HG02885 (cell line): ENCODE results near the gene PQBP1.
A peak's percentile ranks its signal among the peaks of the same experiment; 100 is the strongest.

Experiments used
- ATAC-seq: cut with Tn5 transposase; IDR thresholded peaks from one replicate; pipeline ENCODE4 v1.9.1; 2021; ENCODE audit warnings: mild to moderate bottlenecking; ENCODE audit not compliant: unreplicated experiment, poor library complexity

The PQBP1 gene

DNA sequence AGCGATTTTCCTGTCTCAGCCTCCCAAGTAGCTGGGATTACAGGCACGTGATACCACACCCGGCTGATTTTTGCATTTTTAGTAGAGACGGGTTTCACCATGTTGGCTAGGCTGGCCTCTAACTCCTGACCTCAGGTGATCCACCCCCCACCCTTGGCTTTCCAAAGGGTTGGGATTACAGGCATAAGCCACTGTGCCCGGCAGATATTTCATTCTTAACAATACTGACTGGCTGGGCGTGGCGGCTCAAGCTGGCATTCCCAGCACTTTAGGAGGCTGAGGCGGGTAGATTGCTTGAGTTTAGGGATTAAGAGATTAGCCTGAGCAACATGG lies 1.3 kb downstream of the PQBP1 start:
- ATAC-seq: no peak

DNA sequence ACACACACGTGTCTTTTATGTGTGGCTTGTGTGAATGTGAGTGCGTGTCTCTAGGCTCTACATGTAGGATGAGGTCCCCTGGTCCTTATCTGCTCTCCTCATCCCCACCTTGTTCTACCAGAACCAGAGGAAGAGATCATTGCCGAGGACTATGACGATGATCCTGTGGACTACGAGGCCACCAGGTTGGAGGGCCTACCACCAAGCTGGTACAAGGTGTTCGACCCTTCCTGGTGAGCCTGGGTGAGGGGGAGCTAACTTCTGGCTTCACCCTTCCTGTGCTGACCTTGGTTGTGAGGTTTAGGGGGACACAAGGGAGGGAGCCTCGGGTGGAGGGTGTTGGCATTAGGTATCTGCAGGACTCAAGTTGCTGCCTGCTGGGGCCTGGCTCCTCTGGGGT lies 3.3 kb downstream of the PQBP1 start:
- ATAC-seq: no peak

DNA sequence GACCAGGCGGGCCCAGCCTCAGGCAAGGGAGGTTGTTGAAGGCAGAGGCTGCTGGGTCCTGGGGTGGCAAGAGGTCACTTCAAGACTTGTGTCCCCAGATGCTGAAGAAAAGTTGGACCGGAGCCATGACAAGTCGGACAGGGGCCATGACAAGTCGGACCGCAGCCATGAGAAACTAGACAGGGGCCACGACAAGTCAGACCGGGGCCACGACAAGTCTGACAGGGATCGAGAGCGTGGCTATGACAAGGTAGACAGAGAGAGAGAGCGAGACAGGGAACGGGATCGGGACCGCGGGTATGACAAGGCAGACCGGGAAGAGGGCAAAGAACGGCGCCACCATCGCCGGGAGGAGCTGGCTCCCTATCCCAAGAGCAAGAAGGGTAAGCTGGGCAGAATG lies 4.4 kb downstream of the PQBP1 start:
- no peak for ATAC-seq

DNA sequence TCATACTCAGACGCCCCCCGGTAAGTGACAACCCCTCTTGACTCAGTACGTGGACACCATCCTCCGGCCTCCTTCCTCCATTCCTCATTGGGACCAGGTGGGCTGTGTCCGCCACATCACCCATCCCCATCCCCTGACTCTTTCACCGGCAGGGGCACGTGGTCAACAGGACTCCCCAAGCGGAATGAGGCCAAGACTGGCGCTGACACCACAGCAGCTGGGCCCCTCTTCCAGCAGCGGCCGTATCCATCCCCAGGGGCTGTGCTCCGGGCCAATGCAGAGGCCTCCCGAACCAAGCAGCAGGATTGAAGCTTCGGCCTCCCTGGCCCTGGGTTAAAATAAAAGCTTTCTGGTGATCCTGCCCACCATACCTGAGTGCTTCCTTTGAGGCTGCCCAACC lies 5.0 kb downstream of the PQBP1 start:
- ATAC-seq: no peak

DNA sequence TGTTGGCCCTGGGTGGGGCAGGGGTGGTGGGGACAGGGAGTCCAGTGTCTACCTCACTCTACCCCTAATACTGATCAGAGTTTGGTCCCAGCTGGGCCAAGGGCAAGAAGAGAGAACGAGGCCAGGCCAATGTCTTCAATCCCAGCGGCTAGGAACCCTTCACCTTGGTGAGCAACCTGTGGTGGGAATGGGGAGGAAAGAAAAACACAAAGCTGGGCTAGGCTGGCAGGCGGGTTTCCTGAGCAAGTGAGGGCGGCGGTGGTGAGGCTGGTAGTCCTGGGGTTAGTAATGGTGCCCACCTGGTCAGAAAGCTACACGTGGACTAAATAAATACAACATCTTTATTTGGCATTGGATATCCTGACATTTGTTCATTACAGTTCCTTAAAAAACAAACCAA lies 5.6 kb downstream of the PQBP1 start:
- no peak for ATAC-seq

DNA sequence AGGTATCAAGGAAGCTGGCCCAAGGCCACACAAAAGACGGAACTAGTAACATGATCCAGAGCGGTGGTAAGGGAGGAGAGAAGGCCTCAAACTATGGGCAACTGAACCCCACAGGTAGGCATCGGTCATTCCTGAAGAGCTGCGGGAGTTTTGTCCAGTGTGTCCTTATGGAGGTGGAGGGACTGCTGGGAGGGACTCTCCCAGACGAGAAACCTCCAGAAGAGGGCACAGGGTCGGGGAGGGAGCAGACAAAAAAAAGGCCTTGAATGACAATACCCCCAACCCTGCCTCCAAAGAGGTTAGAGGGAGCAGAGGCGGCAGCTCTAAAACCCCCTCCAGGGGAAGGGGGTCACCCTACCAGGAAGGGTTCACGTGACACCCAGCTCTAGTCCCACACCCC lies 6.5 kb downstream of the PQBP1 start:
- no peak for ATAC-seq

DNA sequence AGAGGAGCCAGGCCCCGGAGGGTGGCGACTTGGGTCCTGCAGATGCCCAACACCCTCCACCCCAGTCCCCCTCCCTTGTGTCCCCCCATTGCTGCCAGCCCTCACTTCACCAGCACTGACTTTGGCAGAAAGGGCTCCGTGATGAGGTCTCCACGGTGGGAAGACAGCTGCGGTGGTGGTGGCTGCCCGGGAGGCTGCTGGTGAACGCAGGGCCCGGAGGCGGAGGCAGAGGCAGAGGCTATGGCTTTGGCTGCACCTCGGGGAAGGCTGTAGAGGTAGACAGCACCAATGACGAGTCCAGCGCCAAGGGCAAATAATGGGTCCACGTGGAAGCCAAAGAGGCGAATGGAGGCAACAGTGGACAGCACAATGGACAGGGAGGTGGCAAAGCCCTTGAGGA lies 6.9 kb downstream of the PQBP1 start:
- ATAC-seq: no peak

DNA sequence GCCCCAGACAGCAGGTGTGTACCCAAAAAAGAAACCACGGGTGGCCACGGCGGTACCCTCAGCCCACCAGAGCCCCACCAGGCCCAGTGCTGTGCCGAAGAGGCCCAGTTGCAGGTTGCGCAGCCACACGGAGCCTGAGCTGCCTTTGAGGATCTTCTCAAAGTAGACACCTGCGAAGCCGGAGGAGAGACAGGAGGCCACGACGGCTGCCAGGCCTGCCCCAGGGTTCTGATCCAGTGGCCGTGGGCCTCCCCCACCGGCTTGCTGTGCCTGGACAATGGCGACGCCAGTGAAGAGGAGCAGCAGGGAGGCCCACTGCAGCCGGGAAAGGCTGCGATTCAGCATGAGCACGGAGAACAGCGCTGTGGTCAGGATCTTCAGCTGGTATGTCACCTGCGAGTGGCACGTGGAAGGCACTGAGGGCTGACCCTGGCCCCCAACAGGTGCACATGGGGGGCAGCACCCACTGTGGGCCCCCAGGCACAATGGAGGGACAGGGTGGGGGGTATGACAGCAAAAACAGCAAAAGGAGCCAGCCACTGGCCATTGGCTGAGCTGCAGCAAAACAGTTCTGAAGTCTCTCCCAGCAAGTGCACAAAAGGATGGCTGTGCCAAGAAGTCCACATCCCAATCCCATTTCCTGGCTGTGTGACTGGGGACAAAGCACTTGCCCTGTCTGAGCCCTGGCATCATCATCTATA lies 7.5 kb downstream of the PQBP1 start:
- no peak for ATAC-seq

DNA sequence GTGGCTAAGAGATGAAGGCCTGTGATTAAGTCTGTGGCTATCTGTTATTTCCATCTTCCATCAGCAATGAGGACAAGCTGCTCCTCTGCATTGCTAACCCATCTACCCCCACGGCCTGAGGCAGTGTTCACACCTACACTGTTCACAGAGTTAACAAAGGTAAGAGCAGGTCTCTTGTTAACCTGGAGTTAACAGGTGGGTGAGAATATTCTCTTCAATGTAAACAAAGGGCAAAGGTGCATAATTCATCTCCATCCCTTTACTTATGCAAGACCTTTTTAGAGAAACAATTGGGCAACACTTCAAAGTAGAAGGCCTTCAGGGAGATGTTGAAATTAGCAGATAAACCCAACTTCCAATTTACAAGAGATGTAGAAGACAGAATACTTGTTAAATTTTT lies 10.9 kb downstream of the PQBP1 start:
- no peak for ATAC-seq

DNA sequence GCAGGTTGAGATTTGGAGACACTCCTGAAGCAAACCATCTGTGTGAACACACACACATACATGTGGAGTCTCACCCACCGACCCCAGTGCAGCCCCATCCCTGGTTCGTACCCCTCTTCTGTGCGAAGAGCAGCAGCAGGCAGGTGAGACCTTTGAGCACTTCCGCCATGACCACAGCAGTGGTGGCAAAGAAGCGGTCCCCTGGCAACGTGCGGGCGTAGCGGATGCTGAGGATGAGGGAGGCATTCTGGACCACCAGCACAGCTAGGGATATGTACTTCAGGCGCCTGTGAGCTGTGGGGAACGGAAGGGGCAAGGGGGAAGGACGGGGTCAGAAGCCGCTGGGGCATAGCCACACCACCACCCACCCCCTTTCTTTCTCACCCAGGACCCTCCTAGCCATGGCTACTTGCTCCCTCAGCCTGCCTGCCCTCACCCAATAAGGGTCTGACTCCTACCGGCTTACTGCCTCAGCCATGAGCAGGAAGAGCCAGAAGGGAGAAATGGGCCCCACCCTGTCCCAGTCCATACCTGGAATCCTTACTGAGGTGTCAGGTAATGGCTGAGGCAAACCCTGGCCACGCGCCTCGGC lies 12.1 kb downstream of the PQBP1 start:
- no peak for ATAC-seq

DNA sequence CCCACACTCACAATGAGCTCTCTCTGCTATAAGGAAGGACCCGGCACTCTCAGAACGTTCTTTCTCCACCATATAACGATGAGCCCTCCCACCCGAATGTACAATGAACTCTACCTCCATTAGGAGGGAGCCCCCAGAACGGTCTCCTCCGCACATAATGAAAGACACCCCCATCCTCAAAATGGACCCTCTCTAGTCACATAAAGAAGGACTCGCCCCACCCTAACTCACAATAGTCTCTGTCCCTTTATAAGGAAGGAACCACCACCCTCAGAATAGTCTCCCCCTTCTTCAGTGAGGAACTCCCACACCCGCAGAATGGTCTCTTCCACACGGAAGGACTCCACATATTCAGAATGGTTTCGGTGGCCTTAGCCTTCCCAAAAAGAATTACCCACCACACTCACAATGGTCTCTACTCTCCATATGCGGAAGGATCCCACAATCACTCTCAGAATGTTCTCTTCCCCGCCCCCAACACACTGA lies 13.2 kb downstream of the PQBP1 start:
- no peak for ATAC-seq

DNA sequence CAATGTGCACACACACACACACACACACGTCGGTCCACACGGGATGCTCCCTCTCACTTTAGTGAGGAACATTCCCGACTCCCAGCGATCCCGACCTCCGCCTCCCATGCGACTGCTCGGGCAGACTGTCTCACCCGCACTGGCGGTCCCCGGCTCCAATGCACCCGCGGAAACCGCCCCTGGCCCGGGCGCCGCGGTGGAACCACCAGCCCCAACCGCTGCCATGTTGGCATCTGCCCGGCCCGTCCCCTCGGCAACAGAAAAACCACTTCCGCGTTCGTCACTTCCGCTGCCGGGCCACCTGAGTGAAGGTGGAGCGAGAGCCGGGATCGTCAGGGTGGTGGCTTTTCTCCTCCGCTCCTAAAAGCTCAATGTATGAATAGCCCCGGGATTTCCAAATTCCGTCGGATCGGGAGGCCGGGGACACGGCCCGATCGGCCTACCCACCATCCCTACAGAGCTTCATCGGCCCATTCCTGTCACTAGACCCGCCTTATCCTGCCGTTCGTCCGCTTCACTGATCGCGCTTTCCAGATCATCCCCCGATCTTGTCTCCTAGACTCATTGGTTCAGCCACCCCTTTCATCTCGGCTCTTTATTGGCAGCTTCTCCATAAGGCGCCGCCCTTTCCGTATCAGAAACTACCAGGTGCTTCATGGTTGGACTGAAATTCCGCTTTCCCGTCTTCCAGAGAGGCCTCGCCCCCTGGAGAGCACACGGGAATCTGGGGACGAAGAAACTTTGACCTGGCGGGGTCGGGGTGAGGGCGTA lies 13.9 kb downstream of the PQBP1 start, which contains the start of gene SLC35A2:
SLC35A2 (minus strand) TSS at position 235 of the 771 bp plus-strand sequence; CDS start at position 225, 10 bp downstream.
- ATAC-seq: peak; percentile 74

DNA sequence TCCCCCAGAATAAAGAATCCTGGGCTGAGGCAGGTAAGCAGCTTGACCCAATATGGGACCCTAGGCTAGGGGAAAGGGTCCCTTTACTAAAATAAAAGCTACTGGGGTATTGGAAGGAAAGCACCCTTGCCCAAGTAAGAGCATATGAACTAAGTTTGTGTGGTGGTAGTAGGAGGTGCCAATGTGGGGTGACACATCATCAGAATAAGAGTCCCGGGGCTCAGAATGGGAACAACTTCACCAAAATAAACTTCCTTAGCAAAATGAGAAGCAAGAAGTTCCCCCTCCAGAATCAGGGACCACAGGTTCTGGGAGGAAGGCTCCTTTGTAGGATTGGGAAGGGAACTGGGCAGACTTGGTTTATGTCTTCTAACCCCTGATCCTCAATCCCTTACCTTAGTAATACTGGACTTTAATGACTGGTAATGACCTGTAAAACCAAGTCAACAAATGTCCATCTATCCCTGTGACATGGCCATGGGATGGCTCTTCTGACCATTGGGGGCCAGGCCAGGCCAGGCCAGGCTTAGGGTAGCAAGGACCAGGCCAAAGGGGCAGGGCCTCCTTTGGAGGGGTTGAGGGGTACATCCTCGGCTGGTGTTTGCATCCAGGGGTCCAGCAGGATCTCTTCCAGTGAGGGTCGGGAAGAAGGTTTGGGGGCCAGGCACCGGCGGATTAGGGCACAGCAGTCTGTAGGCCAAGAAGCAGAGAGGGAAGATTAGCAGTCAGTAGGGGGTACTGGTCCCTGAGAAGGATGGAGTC lies 16.1 kb downstream of the PQBP1 start:
- ATAC-seq: no peak

DNA sequence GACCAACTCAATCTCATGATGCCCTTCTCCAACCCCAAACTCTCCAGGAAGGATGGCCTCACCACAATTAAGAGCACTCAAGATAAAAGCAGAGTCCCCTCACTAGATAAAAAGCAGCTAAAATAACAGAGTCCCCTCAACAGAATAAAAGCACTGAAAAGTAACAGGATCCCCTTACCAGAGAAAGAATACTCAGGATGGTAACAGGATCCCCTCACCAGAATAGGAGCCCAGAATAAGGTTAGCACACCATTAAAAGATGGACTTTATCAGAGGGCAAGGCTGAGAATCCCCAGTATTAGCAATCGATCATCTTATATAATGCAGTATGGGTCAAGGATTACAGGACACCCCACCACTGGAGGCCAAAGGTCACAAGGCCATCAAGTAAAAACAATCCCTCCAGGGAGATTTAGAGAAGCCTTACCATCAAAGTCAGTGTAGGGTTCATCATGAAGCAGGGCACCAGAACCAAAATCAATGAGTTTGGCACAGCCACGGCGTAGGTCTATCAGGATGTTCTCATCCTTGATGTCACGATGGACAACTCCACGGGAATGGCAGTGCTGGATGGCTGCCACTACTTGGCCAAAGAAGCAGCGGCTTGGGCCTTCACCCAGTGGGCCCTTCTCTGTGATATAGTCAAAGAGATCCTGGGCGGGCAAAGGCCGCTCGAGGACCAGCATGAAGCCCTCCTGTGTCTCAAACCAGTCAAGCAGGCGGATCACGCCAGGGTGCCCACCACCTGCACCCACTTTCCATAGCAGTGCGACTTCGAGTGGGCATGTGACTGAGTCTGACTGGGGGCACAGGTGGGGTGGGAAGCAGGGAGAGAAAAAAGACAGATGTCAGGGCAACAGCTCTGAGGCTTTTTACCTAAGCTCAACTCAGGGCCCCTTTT lies 17.1 kb downstream of the PQBP1 start:
- no peak for ATAC-seq

DNA sequence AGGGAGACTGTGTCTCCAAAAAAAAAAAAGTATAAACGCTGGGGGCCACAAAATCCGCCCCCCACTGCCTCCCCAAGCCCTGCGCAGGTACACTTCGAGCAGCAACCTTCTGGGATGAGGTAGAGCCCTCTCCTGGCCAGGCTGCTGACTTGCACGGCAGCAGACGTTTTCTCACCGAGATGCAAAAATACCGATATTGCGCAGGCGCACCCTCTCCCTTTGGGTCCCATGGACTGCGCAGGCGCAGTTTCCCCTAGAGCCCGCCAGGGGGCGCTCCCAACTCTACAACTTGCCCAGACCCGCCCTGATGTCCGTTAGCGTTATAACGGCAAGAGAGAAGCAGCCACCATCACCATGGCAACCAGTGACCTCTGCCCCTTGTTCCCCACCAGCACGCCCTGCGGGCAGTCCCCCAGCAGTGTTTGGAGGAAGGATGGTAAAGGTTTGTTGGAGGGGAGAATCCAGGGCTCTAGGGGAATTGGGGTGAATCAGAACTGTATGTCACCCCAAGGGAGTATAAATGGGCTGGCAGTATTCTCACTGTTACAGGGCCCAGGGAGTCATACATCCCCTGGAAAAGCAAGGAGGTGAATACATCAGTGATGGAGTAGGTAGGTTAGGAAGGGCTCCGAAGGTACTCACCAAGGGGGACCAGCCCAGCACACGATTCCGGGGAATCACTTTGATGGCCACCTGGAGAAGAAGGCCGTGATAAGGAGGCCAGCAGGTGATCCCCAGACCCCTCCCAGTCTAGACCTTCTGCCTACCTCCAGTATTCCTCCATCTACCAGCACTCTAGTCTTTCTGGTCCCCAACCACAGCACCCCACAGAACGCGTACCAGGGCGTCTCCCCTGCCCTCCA lies 19.6 kb downstream of the PQBP1 start:
- ATAC-seq: peak; percentile 49

DNA sequence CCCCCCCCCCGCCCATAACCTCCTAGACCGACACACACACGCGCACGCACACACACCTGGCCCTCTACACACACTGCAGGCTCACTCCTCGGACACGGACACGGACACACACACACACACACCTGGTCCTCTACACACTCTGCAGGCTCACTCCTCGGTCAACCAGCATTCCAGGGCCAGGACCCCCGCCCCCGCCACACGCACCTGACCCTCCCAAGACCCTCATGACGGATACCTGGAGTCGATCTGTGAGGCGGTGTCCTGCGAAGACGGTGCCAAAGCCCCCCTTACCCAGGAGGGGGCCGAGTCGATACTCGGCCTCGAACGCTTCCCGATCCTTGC lies 20.5 kb downstream of the PQBP1 start:
- no peak for ATAC-seq

DNA sequence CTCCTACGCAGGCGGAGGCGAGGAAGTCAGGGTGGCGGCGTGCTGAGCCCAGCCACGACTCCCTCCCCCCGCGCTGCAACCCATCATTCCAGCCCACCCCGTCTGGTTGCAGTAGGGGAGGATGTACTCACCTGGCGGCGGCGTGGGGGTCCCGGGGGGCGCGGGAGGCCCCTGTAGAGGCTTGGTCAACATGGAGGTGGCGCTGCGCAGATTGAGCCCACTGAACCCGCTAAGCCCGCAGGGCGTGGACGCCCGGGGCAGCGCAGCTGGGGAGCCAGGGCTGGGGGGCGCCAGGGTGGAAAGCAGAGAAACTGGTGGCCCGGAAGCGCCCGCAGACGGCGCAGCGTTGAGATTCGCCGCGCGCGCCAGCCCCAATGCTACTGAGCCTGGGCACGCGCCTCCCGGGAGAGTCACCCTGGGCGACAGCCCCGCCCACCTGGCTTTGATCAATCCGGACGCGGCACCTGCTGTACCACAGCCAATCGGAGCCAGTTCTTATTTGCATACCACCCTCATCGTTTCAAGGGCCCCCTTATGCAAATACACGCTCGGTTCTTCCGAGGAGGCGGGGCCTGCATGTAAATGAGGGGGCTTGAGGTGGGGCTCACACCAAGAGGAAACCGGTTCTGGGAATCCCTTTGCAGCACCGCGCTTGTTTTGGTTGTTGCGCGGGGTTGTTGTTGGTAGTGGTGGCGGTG lies 21.1 kb downstream of the PQBP1 start, which contains the start of gene PIM2:
PIM2 (minus strand) TSS at position 382 of the 698 bp plus-strand sequence; CDS start at position 192, 190 bp downstream.
- peak; percentile 70 for ATAC-seq

DNA sequence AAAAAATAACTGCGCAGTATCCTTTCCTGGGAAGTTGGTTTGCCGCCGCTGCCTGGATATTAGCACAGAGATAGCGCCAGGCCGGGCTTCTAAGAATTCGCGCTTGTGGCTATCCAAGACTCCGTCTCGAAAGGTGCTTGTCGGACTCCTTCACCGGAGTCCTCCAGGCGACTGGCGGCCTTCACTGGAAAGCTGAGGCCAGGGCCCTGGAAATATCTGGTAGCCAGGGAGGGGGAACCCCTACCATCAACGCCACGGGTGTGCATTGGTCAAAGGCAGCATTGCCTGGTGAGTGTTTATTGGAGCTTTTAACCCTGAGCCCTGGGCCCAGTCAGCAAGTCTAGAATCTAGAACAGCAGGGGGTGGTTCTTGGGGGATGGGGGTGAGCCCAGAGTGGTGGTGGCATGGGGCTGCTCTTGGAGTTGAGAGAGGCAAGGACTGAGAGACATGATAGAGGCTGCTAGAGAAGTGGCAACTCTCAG lies 21.7 kb downstream of the PQBP1 start:
- no peak for ATAC-seq
